SKM-1 (cell line): Measurements from ENCODE around the gene RELCH.
A peak's percentile ranks its signal among the peaks of the same experiment; 100 is the strongest.

Source experiments
- DNase-seq: peaks from one replicate; lab custom pipeline; 2025; ENCODE audit not compliant: unreplicated experiment; lab: John Stamatoyannopoulos, UW

RELCH gene

DNA sequence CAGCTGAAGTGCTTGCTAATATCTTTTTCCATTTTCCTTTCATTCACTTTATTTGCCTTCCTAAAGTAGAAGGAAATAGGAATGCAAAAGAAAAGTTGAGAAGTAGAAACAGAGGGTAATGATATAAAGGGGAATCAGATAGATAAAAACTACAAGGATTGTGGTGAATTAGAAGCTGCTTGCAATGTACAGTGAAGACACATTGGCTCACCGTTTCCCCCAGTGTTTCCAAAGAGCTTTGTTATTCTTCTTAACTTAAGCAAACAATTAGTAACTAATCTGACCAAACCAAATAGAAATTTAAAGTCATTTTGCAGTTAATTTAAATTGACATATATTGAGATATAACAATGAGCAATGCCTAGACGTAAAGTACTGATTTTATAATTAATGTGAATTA lies 63.4 kb downstream of the RELCH start:
- no peak for DNase-seq

DNA sequence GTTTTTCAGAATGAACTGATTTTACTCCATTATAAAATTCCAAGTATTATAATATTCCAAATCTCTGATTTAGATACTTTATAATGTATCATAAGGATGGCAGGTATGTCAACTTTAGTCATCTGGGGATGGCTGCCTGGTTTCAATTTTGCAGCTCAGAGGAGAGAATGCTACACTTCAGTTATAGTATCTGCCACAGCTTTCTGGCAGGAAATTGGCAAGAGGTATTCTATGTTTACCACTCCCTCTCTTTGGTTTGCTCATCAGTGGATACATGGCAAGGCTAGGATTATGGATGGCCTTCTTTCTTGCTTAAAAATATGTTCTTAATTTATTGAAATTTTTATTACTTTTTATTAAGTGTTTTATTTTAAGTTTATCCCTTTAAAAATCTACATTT lies 71.0 kb downstream of the RELCH start:
- no peak for DNase-seq

DNA sequence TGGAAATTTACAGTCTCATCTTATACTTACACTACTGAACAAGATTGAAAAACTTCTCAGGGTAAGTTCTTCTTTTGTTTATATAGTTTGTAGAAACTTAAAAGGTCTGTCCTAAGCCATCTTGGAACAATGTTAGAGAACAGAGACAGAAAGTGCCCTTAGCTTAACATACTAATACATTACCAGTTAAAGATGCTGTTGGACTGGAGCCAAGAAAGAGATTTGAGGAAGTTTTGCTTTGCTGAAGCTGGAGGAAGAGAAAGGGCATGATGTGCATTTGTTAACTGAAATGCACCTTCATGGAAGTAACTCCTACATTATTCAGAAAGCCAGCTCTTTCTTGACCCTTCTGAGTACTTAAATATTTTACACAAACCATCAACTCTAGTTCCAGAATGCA lies 71.6 kb downstream of the RELCH start:
- DNase-seq: no peak

- no peak for DNase-seq
Observed at GRCh38 chr18:62262061-62262460, 75.0 kb downstream of the RELCH start.

DNA sequence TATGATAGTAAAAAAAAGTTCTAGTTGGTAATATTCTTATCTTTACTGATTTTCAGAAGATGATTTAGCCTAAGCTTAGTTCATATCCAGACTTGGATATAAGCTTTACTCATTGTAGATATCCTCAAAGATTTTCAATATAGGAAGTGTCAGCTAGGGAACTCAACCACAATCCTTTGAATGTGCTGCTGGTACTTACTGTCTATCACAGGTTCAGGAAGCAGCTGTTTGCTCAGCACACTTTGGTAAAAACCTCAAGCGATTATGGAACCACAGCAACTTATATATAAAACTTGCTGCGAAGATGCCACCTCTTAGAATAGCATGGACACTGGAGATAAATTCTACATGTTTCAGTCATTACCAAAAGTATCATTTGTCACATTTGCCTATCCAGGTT lies 77.9 kb downstream of the RELCH start:
- DNase-seq: no peak

DNA sequence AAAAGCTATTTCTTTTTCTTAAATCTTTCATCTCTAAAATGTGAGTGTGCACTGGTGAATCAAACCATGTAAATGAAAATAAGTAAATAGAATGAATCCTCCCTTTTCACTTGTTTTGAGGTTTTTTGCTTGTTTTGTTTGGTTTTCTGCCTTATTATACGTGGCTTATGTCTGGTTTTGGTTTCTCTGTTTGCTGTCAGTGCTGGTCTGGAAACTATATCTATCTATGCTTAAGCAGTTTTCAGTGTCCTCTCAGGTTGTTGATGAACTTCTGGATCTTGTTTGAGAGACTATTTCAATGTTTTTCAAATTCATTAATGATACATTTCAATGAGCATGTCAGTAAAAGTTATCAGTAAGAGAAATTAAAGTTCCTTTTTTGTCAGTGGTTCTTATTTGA lies 90.0 kb downstream of the RELCH start:
- DNase-seq: no peak

DNA sequence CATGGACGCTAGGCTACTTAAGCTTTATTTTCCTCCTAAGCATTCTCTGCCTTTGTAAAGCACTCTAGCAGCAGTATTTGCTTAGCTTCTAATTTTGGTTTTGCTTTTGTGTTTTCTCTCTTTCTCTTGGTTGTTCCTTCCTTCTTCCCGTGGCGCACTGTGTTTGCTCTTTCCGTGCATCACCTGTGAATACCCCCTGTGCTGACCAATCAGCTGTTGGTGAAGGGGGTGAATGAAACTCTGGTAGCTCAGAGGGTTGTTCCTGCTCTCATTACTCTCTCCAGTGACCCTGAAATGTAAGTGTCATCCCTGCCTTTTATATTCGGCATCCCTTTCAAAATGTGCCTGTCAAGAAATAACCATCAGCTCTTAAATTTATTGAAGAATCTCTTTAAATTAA lies 92.5 kb downstream of the RELCH start:
- no peak for DNase-seq

DNA sequence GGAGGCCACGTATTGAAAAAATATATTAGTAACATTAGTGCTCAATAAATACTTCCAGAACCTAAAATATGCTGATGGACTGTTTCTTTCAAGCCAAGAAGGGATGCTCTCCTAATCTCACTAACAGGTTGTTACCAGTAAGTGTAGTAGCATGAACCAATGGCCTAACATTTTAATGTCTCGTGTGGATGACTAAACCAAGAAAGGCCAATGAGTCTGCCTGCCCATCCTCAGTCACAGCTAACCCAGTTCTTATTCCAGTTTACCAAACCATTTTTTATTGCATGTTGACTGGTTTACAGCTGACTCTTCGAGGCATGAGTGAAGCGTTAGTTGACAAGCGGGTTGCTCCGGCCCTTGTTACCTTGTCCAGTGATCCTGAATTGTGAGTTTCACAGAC lies 93.0 kb downstream of the RELCH start:
- no peak for DNase-seq

DNA sequence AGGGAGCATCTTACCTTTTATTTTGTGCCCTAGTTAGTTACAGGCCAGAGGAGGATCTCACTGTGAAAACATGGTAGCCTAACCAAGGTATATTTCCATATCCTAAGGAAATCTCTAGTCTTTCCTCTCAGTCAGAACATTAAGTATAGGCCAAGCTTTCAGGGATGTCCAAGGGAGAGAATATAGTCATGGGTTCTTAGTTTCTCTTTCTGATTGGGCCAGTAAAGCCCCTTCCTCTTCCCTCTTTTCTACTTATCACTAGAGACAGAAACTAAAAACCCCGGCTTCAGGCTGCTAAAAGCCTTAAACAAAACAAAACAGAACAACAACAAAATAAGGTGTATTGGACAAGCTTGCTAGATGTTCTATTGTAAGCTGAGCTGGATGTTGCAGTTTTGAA lies 93.7 kb downstream of the RELCH start:
- DNase-seq: no peak

GRCh38 chr18:62281684-62282083 lies 94.6 kb downstream of the RELCH start:
- no peak for DNase-seq

GRCh38 chr18:62282188-62282629 lies 95.2 kb downstream of the RELCH start:
- DNase-seq: no peak

GRCh38 chr18:62284637-62285036 lies 97.6 kb downstream of the RELCH start:
- no peak for DNase-seq

DNA sequence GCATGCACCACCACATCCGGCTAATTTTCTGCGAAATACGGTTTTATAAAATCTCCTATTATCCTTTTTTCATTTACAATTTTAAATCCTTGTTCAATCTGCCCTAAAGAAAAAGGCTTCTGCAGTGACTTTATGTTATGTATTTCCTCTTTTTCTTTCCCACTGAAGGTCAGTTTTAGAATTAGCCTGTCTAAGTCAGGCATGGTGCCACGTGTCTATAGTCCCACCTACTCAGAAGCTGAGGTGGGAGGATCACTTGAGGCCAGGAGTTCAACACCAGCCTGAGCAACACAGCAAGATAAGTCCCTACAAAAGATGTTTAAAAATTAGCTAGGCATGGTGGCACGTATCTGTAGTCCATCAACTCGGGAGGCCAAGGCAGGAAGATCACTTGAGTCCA lies 98.2 kb downstream of the RELCH start:
- DNase-seq: no peak

- DNase-seq: no peak
Observed at GRCh38 chr18:62287781-62288664, 101.0 kb downstream of the RELCH start.

DNA sequence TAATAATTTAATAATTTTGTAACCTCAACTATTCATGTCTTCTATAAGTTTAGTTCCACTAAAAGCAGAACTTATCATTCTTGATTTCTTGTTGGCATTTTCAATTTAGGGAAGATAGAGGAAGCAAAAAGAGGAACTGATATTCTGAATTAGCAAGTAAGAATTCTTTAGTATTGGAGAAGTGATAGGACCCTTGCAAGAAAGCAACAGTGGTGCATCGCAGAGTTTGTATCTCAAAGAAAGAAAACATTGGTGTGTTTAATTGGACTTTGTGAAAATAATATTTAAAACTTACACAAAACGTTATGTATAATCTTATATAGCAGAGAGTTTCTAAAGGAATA lies 101.6 kb downstream of the RELCH start:
- DNase-seq: peak; percentile 68

DNA sequence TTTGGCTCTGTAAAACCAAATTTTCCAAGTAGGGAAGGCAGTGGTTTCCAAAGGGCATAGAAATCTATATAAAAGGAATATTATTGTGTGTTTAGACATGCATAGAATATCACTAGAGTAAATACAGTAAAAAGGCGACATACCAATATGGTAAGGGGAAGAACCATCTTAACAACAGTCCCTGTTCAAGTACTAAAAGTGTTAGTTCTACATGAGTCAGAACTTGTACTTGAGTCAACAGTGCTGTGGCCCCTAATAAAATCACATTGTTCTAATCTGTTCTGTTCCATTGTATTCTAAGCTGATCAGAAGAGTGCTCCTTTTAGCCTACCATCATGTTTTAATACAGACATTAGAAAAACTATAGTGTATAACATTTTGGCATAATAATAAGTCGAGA lies 102.0 kb downstream of the RELCH start:
- DNase-seq: no peak

GRCh38 chr18:62294073-62294472 lies 107.0 kb downstream of the RELCH start:
- DNase-seq: no peak

- DNase-seq: no peak
Observed at GRCh38 chr18:62300359-62300963, 113.4 kb downstream of the RELCH start.

GRCh38 chr18:62301322-62301721 lies 114.3 kb downstream of the RELCH start:
- DNase-seq: no peak

DNA sequence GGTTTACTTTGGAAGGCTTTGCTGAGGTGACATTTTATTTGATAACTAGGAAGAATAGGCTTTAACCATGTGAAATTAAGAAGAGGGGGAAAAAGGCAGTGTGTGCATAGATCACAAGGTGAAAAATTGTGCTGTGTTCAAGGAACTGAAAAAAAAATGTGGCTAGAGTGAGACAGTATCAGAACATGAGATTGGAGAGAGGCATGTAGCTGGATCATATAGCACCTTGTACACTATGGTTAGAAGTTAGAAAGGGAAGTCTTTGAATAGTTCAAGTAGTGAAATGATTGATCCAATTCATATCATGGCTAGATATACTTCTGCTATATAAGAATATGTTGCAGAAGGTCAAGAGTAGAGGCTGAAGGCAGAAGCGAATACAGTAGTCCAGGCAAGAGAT lies 125.8 kb downstream of the RELCH start:
- DNase-seq: no peak

DNA sequence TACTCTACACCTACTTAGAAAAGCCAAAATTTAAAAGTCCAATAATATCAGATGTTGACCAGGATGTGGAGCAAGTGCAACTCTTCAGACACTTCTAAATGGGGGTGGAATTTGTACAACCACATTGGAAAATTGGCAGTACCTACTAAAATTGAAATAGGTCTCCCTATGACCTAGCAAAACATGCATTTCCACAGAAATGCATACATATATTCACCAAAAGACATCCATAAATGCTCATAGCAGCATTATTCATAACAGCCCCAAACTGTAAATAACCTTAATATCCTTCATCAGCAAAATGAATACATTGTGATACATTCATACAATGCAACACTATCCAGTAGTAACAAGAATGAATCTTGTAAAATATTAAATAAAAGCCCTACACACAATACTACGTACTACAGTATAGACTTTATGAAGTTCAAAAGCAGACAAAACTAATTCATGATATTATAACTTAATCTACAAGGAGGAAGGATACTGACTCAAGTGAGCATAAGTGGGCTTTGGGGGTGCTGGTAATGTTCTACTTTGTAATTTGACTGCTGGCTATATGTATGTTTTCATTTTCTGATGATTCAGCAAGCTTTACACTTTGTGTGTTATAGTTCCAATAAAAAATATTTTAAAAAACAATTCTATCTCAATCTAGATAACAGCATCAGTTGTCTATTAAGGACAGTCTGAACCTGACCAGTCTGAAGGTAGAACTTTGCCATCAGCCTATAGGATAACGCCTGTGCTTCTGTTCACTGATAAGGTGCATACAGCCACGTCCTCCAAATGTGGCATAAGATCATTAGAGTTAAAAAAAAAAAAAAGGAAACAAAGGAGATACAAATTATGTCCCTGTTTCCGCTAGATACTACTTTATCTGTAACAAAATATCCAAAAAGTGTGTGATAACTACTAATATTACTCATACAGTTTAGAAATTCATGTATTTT lies 131.4 kb downstream of the RELCH start:
- no peak for DNase-seq

DNA sequence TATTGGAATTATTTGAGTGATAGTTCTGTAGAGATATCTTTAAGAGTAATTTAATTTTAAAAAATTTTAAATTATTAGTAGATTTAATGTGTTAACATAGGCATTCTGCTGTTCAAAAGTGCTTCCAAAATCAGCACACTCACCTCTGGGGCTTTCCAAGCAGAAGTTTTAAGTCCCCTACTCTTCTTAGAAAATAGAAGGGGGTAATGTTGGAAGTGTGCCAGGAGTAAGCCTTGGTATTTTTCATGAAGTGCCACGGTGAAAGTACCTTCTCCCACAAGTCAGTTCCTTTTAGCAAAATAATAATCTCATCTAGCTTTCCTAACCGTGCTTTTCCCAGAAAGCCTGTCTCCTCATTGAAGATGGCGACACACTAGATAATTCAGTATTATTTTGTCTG lies 134.1 kb downstream of the RELCH start:
- no peak for DNase-seq
